GM15510 (cell line): ENCODE data around the gene SDK1.

ENCODE experiments used
- POLR2A ChIP-seq: IDR thresholded peaks from 3 replicates; pipeline ENCODE4 v1.6.1; 2011; ENCODE audit warnings: borderline replicate concordance; ENCODE audit not compliant: insufficient read length; ENCODE audit errors: extremely low read depth

Gene SDK1

DNA sequence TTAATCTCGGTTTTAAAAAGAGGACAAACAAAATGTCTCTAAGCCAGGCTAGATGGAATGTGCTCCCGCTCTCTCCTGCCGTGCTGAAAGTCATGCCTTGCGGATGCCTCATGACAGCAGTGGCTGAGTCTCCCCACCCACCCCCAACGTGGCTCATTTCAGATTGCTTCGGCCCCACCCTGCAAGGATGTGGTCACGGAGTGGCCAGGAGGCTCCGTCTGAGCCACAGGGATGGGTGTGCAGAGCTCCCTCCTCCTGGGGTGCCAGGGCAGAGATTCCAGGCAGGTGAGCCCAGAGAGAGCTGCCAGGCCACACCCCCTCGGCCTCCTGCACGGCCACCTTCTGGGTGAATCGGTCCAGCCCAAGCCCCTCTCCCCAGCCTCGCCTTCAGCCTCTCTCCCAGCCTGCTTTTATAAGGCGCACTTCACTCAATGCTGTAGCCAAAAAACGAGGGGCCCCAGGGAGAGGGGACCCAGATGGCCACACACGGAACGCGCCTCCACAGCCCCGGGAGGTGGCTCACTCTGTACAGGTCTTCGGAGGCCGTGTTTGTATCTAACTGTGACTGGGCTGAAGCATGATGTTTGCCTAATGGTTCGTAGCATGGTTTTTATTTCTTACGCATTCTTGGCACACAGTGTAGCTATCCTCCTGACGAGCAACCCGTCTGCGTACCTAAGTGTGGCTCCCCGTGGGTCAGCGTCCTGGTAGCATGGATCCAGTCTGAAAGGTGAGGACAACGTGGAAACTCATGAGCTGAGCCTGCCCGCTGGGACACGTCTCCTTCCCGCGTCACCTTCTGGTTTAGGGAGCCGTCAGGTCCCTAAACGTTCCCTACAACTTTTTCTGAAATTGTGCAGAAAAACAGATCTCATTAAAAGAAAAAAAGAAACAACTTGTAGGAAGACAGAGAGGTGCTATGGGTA lies 967.3 kb downstream of the SDK1 start:
- TF ChIP-seq POLR2A, result no peak

DNA sequence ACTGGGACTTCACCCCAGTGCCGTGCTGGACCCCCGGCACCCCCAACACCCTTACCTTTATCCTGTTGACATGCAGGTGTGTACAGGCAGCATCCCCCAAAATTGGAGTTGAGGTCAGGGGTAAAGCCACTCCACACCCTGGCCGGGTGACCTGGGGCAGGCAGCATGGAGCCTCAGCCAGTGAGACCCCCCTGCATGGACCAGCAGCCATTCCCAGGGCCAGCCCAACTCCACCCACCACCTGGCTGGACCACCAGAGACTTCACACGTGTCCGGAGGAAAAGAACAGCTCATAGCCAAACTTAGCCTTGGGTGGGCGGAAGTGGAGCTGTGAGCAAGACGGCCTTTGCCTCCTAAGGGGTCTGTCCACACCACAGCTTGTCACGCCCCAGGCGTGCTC lies 968.0 kb downstream of the SDK1 start:
- no peak for TF ChIP-seq POLR2A

GRCh38 chr7:4269746-4270145 lies 968.7 kb downstream of the SDK1 start:
- TF ChIP-seq POLR2A, result no peak

- TF ChIP-seq POLR2A, result no peak
These were observed 969.2 kb downstream of the SDK1 start for GRCh38 chr7:4270268-4270667.

- no peak for TF ChIP-seq POLR2A
These were observed 970.1 kb downstream of the SDK1 start for GRCh38 chr7:4270941-4271715.

GRCh38 chr7:4271716-4272015 lies 970.6 kb downstream of the SDK1 start:
- no peak for TF ChIP-seq POLR2A

DNA sequence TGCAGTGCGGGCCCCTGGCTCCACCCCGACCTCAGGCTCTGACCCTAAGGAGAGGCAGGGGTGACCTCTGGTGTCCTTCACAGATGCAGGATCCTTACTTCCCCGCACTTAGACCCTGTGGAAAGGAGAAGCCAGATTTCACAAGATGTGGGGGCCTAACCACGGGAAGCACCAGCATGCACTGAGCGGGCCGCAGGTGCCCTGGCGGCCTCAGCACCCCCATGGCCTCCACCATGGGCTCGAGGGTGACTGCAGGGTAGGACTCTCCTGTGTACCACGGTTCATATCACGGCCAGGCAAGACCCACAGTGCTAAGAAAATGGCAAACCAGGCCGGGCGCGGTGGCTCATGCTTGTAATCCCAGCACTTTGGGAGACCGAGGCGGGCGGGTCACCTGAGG lies 971.1 kb downstream of the SDK1 start:
- no peak for TF ChIP-seq POLR2A

- TF ChIP-seq POLR2A, result no peak
These were observed 972.6 kb downstream of the SDK1 start for GRCh38 chr7:4273566-4274230.

DNA sequence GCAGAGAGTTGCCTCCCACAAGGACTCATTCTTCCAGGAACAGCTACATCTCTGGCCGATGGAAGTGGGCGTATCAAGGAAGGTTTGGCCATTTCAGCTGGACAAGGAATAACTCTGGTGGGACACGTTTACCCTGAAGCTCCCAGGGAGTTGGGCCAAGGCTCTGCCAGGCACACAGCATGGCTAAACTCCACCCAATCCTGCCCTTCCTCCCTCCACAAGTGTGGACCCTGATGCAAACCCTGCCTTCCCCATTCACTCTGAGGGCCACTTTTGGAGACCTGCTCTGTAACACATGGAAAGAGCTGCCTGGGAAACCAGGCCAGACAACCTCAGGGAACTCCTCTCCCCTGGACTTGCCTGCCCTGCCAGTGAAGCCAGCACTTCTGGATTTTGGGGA lies 973.2 kb downstream of the SDK1 start:
- TF ChIP-seq POLR2A, result no peak

GRCh38 chr7:4277936-4278335 lies 976.9 kb downstream of the SDK1 start:
- no peak for TF ChIP-seq POLR2A

DNA sequence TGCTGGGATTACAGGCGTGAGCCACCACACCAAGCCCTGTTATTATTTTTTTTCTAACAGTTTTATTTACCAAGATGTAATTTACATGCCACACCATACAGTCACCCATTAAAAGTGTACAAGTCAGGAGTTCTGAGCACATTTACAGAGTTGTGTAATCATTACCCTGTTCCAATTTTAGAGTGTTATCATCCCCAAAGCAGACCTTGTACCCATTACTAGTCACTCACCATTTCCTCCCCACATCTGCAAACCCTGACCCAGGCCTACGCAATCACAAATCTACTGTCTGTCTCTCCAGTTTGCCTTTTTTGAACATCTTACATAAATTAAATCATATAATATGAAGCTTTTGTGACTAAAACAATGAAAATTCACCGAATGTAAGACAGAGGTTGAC lies 978.2 kb downstream of the SDK1 start:
- TF ChIP-seq POLR2A, result no peak

DNA sequence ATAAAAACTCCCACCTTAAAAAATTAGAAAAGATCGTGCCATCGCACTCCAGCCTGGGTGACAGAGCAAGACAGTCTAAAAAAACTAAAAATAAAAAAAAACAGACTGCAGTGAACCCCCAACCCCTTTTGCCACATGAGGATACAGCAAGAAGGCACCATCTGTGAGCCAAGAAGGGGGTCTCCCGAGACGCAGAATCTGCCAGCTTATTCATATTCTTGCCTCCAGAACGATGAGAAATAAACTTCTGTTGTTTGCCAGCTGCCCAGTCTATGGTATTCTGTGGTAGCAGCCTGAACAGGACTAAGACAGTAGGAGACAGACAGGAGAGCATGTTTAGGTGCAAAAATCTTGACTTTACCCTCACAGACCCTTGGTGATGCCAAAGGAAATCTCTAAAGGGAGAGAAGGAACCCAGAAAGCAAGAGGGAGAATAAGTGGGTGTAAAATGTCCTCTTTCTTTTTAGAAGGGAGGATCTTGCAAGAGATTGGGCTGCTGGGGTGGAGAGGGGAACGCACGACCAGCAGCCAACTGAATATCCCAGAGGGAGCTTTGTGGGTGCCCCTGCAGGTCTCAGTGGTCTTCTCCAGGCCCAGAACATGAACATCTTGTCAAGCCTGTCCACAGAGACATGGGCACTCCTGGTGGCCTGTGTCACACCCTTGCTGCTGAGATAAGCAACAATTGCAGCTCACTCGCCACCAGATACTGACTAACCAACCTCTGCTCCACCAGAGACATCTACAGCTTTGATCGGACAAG lies 980.4 kb downstream of the SDK1 start:
- TF ChIP-seq POLR2A, result no peak

- no peak for TF ChIP-seq POLR2A
These were observed 981.6 kb downstream of the SDK1 start for GRCh38 chr7:4282434-4283223.

GRCh38 chr7:4286351-4286750 lies 985.3 kb downstream of the SDK1 start:
- no peak for TF ChIP-seq POLR2A

- TF ChIP-seq POLR2A, result no peak
These were observed 987.8 kb downstream of the SDK1 start for GRCh38 chr7:4288791-4289394.
